Upper lobe of left lung (tissue), 6 donors: ENCODE data around the gene MITF. TPM values are rescaled to one million over a fixed set of nuclear protein-coding genes. Genes with fewer than 3 reads are reported as not detected.

ENCODE experiments used
- ATAC-seq, 2 donors: fragments of 200-7000 bp; cut with Tn5 transposase; one replicate each; pipeline ENCODE4 v1.9.1; 2022; ENCODE audit warnings: mild to moderate bottlenecking in 2 of 2, moderate library complexity in 2 of 2; ENCODE audit not compliant: low FRiP score in 2 of 2
- DNase-seq, 2 donors: peaks; one replicate each; pipeline ENCODE4 v3.0.0-alpha.2; 2019 to 2020
- H3K27ac ChIP-seq, 4 donors: fragments of 200-600 bp; sonication (generic); one replicate each; pipeline ENCODE4 v1.5.1; 2016 to 2019
- H3K27me3 ChIP-seq, 4 donors: fragments of 200-600 bp; sonication (generic); one replicate each; pipeline ENCODE4 v1.5.1; 2017 to 2019
- H3K36me3 ChIP-seq, 4 donors: fragments of 200-600 bp; sonication (generic); one replicate each; pipeline ENCODE4 v1.5.1; 2016 to 2019
- H3K4me1 ChIP-seq, 4 donors: fragments of 200-600 bp; sonication (generic); one replicate each; pipeline ENCODE4 v1.5.1; 2018 to 2019
- H3K4me3 ChIP-seq, 4 donors: fragments of 200-600 bp; sonication (generic); one replicate each; pipeline ENCODE4 v1.5.1; 2017 to 2019; ENCODE audit warnings: mild to moderate bottlenecking in 2 of 4, moderate library complexity in 1 of 4
- H3K9me3 ChIP-seq, 4 donors: fragments of 200-600 bp; sonication (generic); one replicate each; pipeline ENCODE4 v1.5.1; 2018 to 2019
- CTCF ChIP-seq, 6 experiments: fragments of 450-650 bp in 4 of 6; fragments of 200-600 bp in 2 of 6; sonication (generic) in 2 of 6; IDR thresholded peaks; one replicate each; pipeline ENCODE4 v1.5.1; 2016 to 2019; ENCODE audit warnings: antibody characterized with exemption in 6 of 6
- EP300 ChIP-seq, 4 donors: sonication (generic); formaldehyde crosslinking; IDR thresholded peaks; one replicate each; pipeline ENCODE4 v1.5.1; 2017; ENCODE audit warnings: antibody characterized with exemption in 4 of 4, control low read depth in 2 of 4
- POLR2A ChIP-seq, 4 donors: fragments of 450-650 bp; IDR thresholded peaks; one replicate each; pipeline ENCODE4 v1.5.1; 2016 to 2017; ENCODE audit warnings: antibody characterized with exemption in 4 of 4, mild to moderate bottlenecking in 2 of 4
- POLR2AphosphoS5 ChIP-seq, 2 donors: sonication (generic); formaldehyde crosslinking; IDR thresholded peaks; one replicate each; pipeline ENCODE4 v1.5.1; 2017; ENCODE audit warnings: antibody characterized with exemption in 2 of 2
- whole genome bisulfite sequencing, 2 donors: methylation state at CpG; one replicate each; pipeline ENCODE4 v1.1.5; 2017 to 2018; 5-methylcytosine and 5-hydroxymethylcytosine counted together
- total RNA-seq, 6 donors: library from RNA; depleted of rRNA in 4 of 6; stranded (reverse); fragments of >200 nt in 4 of 6; gene quantifications; one replicate each; pipeline versions ENCODE4 v1.1.0 to v1.2.1, GENCODE V29; 2016 to 2021
- donor health status: DM: no; HTN: no; CAD: no; lungs with moderate emphysema.
- donor health status: DM: no; HTN: yes; CAD: no; lungs with severe emphysema.

MITF gene
- total RNA-seq, 6 donors from 2014 or later, result 21.9 to 37.2 (median 29.5) TPM

- DNase-seq (no peak), ATAC-seq (peak in 1 of 2 donors; percentile 21)
- Histone ChIP-seq H3K4me1 (no peaks in the 10 kb centered on the region), H3K27ac (no peak overlapping the region), H3K4me3 (no peak overlapping the region), H3K27me3 (no peaks in the 10 kb centered on the region), H3K9me3 (no peaks in the 10 kb centered on the region), H3K36me3 (no peaks in the 10 kb centered on the region)
- 70 to 73% methylated on average over 5 of the region's 5 CpGs for WGBS, 2 donors
- no peak for TF ChIP-seq POLR2A (IDR thresholded peaks at IDR 0.05)
- TF ChIP-seq CTCF (IDR thresholded peaks at IDR 0.05), result no peak
- no peak for TF ChIP-seq EP300 (IDR thresholded peaks at IDR 0.05)
- no peak for TF ChIP-seq POLR2AphosphoS5 (IDR thresholded peaks at IDR 0.05)
Measured at GRCh38 chr3:69716119-69716518, 23.1 kb upstream of the MITF start.

- no peaks in the 10 kb centered on the region for H3K9me3 ChIP-seq
- no peaks in the 10 kb centered on the region for H3K36me3 ChIP-seq
- no peak overlapping the region for H3K4me3 ChIP-seq
- ATAC-seq (no peak), DNase-seq (no peak)
- no peaks in the 10 kb centered on the region for H3K4me1 ChIP-seq
- 70 to 85% methylated on average over 5 of the region's 5 CpGs for WGBS, 2 donors
- H3K27me3 ChIP-seq, result no peaks in the 10 kb centered on the region
- no peak overlapping the region for H3K27ac ChIP-seq
- TF ChIP-seq CTCF (IDR thresholded peaks at IDR 0.05) (no peak), POLR2AphosphoS5 (IDR thresholded peaks at IDR 0.05) (no peak), POLR2A (IDR thresholded peaks at IDR 0.05) (no peak), EP300 (IDR thresholded peaks at IDR 0.05) (no peak)
Measured at GRCh38 chr3:69718866-69719586, 20.2 kb upstream of the MITF start.

- 44 to 60% methylated on average over 3 of the region's 3 CpGs for WGBS, 2 donors
- ATAC-seq (no peak), DNase-seq (no peak)
- Histone ChIP-seq H3K27ac (no peak overlapping the region), H3K4me3 (no peak overlapping the region), H3K36me3 (no peaks in the 10 kb centered on the region), H3K27me3 (no peaks in the 10 kb centered on the region), H3K9me3 (no peaks in the 10 kb centered on the region), H3K4me1 (no peaks in the 10 kb centered on the region)
- TF ChIP-seq POLR2A (IDR thresholded peaks at IDR 0.05) (no peak), CTCF (IDR thresholded peaks at IDR 0.05) (no peak), EP300 (IDR thresholded peaks at IDR 0.05) (no peak), POLR2AphosphoS5 (IDR thresholded peaks at IDR 0.05) (no peak)
Measured at GRCh38 chr3:69719587-69720122, 19.6 kb upstream of the MITF start.

- no peaks in the 10 kb centered on the region for H3K36me3 ChIP-seq
- H3K4me3 ChIP-seq, result no peak overlapping the region
- ATAC-seq (no peak), DNase-seq (no peak)
- H3K27me3 ChIP-seq, result no peaks in the 10 kb centered on the region
- H3K27ac ChIP-seq, result no peak overlapping the region
- 79% methylated on average over 5 of the region's 5 CpGs for WGBS, 2 donors
- TF ChIP-seq POLR2AphosphoS5 (IDR thresholded peaks at IDR 0.05) (no peak), POLR2A (IDR thresholded peaks at IDR 0.05) (no peak), CTCF (IDR thresholded peaks at IDR 0.05) (no peak), EP300 (IDR thresholded peaks at IDR 0.05) (no peak)
- no peaks in the 10 kb centered on the region for H3K9me3 ChIP-seq
- H3K4me1 ChIP-seq, result no peaks in the 10 kb centered on the region
Measured at GRCh38 chr3:69720824-69721223, 18.4 kb upstream of the MITF start.

- no peak for ATAC-seq
- Histone ChIP-seq H3K9me3 (no peaks in the 10 kb centered on the region), H3K4me3 (no peak overlapping the region), H3K36me3 (no peaks in the 10 kb centered on the region), H3K27ac (no peak overlapping the region), H3K27me3 (no peaks in the 10 kb centered on the region), H3K4me1 (no peaks in the 10 kb centered on the region)
- TF ChIP-seq EP300 (IDR thresholded peaks at IDR 0.05), result no peak
- no peak for TF ChIP-seq CTCF (IDR thresholded peaks at IDR 0.05)
- TF ChIP-seq POLR2AphosphoS5 (IDR thresholded peaks at IDR 0.05), result no peak
- TF ChIP-seq POLR2A (IDR thresholded peaks at IDR 0.05), result no peak
- 72 to 87% methylated on average over 4 of the region's 4 CpGs for WGBS, 2 donors
- DNase-seq, result no peak
Measured at GRCh38 chr3:69723389-69723788, 15.9 kb upstream of the MITF start.
